SK-N-SH (cell line): ENCODE data around the gene CBFB. TPM values are rescaled to one million over a fixed set of nuclear protein-coding genes. Genes with fewer than 3 reads are reported as not detected.

Experiments used
- CTCF ChIA-PET: fragments of 300-600, 350-600 bp; formaldehyde crosslinking; extraction: SDS; loops from one replicate; lab custom pipeline; 2021; lab: Yijun Ruan, JAX
- POLR2A ChIA-PET: fragments of 350-600 bp; sonication (Branson Sonifier 250); formaldehyde crosslinking; extraction: SDS; loops from one replicate; lab custom pipeline; 2020; ENCODE audit warnings: antibody characterized with exemption, inconsistent platforms; lab: Yijun Ruan, JAX
- DNase-seq: peaks from one replicate; pipeline ENCODE4 v3.0.0; 2012
- H2AFZ ChIP-seq: fragments of 200-600 bp; sonication (generic); 2 replicates; pipeline ENCODE4 v1.8.1; 2016; ENCODE audit warnings: antibody characterized with exemption, mild to moderate bottlenecking, low read depth
- H3F3A ChIP-seq: fragments of 200-600 bp; sonication (generic); replicated peaks from 2 replicates; pipeline ENCODE3; 2016; ENCODE audit warnings: antibody characterized with exemption, mild to moderate bottlenecking; ENCODE audit not compliant: insufficient read depth
- H3K27ac ChIP-seq, 2 experiments: fragments of 200-500 bp in 1 of 2; fragments of 200-600 bp in 1 of 2; sonication (Bioruptor generic) in 1 of 2; sonication (generic), shearing (Covaris generic) in 1 of 2; 2 replicates each; pipeline versions ENCODE4 v1.5.1 to v1.6.1; 2014 to 2016; ENCODE audit warnings: low read depth in 2 of 2, inconsistent platforms in 1 of 2, low read length in 1 of 2, mild to moderate bottlenecking in 1 of 2, mixed read lengths in 1 of 2
- H3K27me3 ChIP-seq: fragments of 200-600 bp; sonication (generic), shearing (Covaris generic); 2 replicates; pipeline ENCODE4 v1.6.1; 2016; ENCODE audit warnings: mixed run types; ENCODE audit not compliant: insufficient read depth
- H3K36me3 ChIP-seq, 2 experiments: fragments of 200-500 bp in 1 of 2; fragments of 200-600 bp in 1 of 2; sonication (Bioruptor generic) in 1 of 2; sonication (generic) in 1 of 2; replicated peaks in 1 of 2; 2 replicates each; pipeline versions ENCODE3 to v1.5.1; 2014 to 2016; ENCODE audit warnings: low read length in 1 of 2, mild to moderate bottlenecking in 1 of 2; ENCODE audit not compliant: insufficient read depth in 2 of 2, control insufficient read depth in 1 of 2
- H3K4me1 ChIP-seq, 2 experiments: fragments of 200-500 bp in 1 of 2; fragments of 200-600 bp in 1 of 2; sonication (Bioruptor generic) in 1 of 2; sonication (generic), shearing (Covaris generic) in 1 of 2; 2 replicates each; pipeline versions ENCODE4 v1.5.1 to v1.6.1; 2014 to 2016; ENCODE audit warnings: low read depth in 1 of 2, low read length in 1 of 2, mixed run types in 1 of 2; ENCODE audit not compliant: insufficient read depth in 2 of 2, control insufficient read depth in 1 of 2
- H3K4me2 ChIP-seq: fragments of 200-600 bp; sonication (generic), shearing (Covaris generic); 2 replicates; pipeline ENCODE4 v1.6.1; 2017; ENCODE audit warnings: mixed run types
- H3K4me3 ChIP-seq, 2 experiments: fragments of 200-500 bp in 1 of 2; fragments of 200-600 bp in 1 of 2; sonication (Bioruptor generic) in 1 of 2; sonication (generic), shearing (Covaris generic) in 1 of 2; 2 replicates each; pipeline versions ENCODE4 v1.5.1 to v1.8.1; 2014 to 2016; ENCODE audit warnings: low read depth in 2 of 2, inconsistent platforms in 1 of 2, low read length in 1 of 2, mild to moderate bottlenecking in 1 of 2, mixed read lengths in 1 of 2, moderate library complexity in 1 of 2
- H3K79me2 ChIP-seq: fragments of 200-600 bp; sonication (generic); 2 replicates; pipeline ENCODE4 v1.8.1; 2017; ENCODE audit warnings: mild to moderate bottlenecking; ENCODE audit not compliant: insufficient read depth
- H3K9ac ChIP-seq: fragments of 200-600 bp; sonication (generic); 2 replicates; pipeline ENCODE4 v1.6.1; 2017; ENCODE audit warnings: mixed run types
- H3K9me2 ChIP-seq: fragments of 200-600 bp; sonication (generic); 2 replicates; pipeline ENCODE4 v1.6.1; 2017; ENCODE audit warnings: mixed run types
- H3K9me3 ChIP-seq: fragments of 200-600 bp; sonication (generic); 2 replicates; pipeline ENCODE4 v1.6.1; 2017; ENCODE audit warnings: mixed run types, mild to moderate bottlenecking, moderate library complexity
- H4K20me1 ChIP-seq: fragments of 200-600 bp; sonication (generic); 2 replicates; pipeline ENCODE4 v1.6.1; 2017; ENCODE audit warnings: mild to moderate bottlenecking, mixed run types; ENCODE audit not compliant: insufficient read depth
- CHD2 ChIP-seq: fragments of 150-350 bp; IDR thresholded peaks from 2 replicates; pipeline ENCODE4 v1.6.1; 2018; ENCODE audit warnings: low read length; ENCODE audit not compliant: partially characterized antibody
- CTCF ChIP-seq: fragments of 200-600 bp; sonication (generic); IDR thresholded peaks from 2 replicates; pipeline ENCODE4 v1.6.1; 2017; ENCODE audit warnings: antibody characterized with exemption, mild to moderate bottlenecking, moderate library complexity
- EZH2phosphoT487 ChIP-seq: fragments of 200-600 bp; sonication (generic); IDR thresholded peaks from 2 replicates; pipeline ENCODE4 v1.6.1; 2017; ENCODE audit warnings: low read depth, mixed run types, mild to moderate bottlenecking, antibody characterized with exemption, moderate library complexity, borderline replicate concordance
- FOXJ3 ChIP-seq: sonication (generic); formaldehyde crosslinking; IDR thresholded peaks from 2 replicates; pipeline ENCODE4 v1.5.1; 2020; ENCODE audit warnings: mild to moderate bottlenecking, missing genetic modification reagents
- FOXM1 ChIP-seq: IDR thresholded peaks from 2 replicates; pipeline ENCODE4 v1.4.0; 2012; ENCODE audit warnings: low read depth, mild to moderate bottlenecking
- GABPA ChIP-seq: IDR thresholded peaks from 2 replicates; pipeline ENCODE4 v1.4.0; 2012; ENCODE audit warnings: low read depth, mild to moderate bottlenecking
- GATA2 ChIP-seq: sonication (generic); formaldehyde crosslinking; IDR thresholded peaks from 2 replicates; pipeline ENCODE4 v1.5.0; 2020; ENCODE audit warnings: mild to moderate bottlenecking, missing genetic modification reagents
- IRF3 ChIP-seq: fragments of 150-350 bp; IDR thresholded peaks from 2 replicates; pipeline ENCODE4 v1.6.1; 2016; ENCODE audit warnings: mild to moderate bottlenecking, low read depth, low read length
- JUND ChIP-seq: IDR thresholded peaks from 2 replicates; pipeline ENCODE4 v1.4.0; 2012
- MAX ChIP-seq: IDR thresholded peaks from 2 replicates; pipeline ENCODE4 v1.4.0; 2012; ENCODE audit warnings: low read depth
- MEF2A ChIP-seq: IDR thresholded peaks from 2 replicates; pipeline ENCODE4 v1.4.0; 2012; ENCODE audit warnings: low read depth, borderline replicate concordance
- MXI1 ChIP-seq: IDR thresholded peaks from 2 replicates; pipeline ENCODE4 v1.6.1; 2012; ENCODE audit warnings: mild to moderate bottlenecking, low read depth, low read length, improper control_type of control experiment
- NRF1 ChIP-seq: IDR thresholded peaks from 2 replicates; pipeline ENCODE4 v1.6.1; 2012; ENCODE audit warnings: low read depth, mild to moderate bottlenecking, low read length
- PBX3 ChIP-seq: IDR thresholded peaks from 2 replicates; pipeline ENCODE4; 2012
- POLR2AphosphoS5 ChIP-seq: IDR thresholded peaks from 2 replicates; pipeline ENCODE4 v1.6.1; 2012; ENCODE audit warnings: low read depth, low read length
- RAD21 ChIP-seq: IDR thresholded peaks from 2 replicates; pipeline ENCODE4 v1.6.1; 2012; ENCODE audit warnings: mild to moderate bottlenecking, low read length
- RCOR1 ChIP-seq: fragments of 150-350 bp; IDR thresholded peaks from 2 replicates; pipeline ENCODE4 v1.6.1; 2017; ENCODE audit warnings: antibody characterized with exemption, low read length
- REST ChIP-seq: IDR thresholded peaks from 2 replicates; pipeline ENCODE4 v1.6.1; 2012; ENCODE audit warnings: mild to moderate bottlenecking, low read depth, low read length, moderate library complexity
- RFX5 ChIP-seq: IDR thresholded peaks from 2 replicates; pipeline ENCODE4 v1.6.1; 2012; ENCODE audit warnings: mild to moderate bottlenecking, improper control_type of control experiment, low read length
- RXRA ChIP-seq: IDR thresholded peaks from 2 replicates; pipeline ENCODE4 v1.4.0; 2012; ENCODE audit warnings: low read depth, mild to moderate bottlenecking, borderline replicate concordance
- TAF1 ChIP-seq: IDR thresholded peaks from 2 replicates; pipeline ENCODE4 v1.6.1; 2012; ENCODE audit warnings: low read depth, mild to moderate bottlenecking, low read length, moderate library complexity, borderline replicate concordance
- USF1 ChIP-seq: IDR thresholded peaks from 2 replicates; pipeline ENCODE4 v1.4.0; 2012; ENCODE audit warnings: low read depth, borderline replicate concordance
- USF2 ChIP-seq: fragments of 150-350 bp; IDR thresholded peaks from 2 replicates; pipeline ENCODE4 v1.6.1; 2017; ENCODE audit warnings: antibody characterized with exemption, low read length, low read depth, borderline replicate concordance
- WGBS: methylation state at CpG from one replicate; pipeline ENCODE4 v1.1.6; 2017; ENCODE audit warnings: low lambda C conversion rate; 5-methylcytosine and 5-hydroxymethylcytosine counted together
- polyA plus RNA-seq, 3 experiments: library from polyadenylated mRNA; depleted of rRNA; stranded (reverse); fragments of >200 nt; gene quantifications; 2 replicates each; pipeline ENCODE4 v1.2.3, GENCODE V29; 2012

CBFB gene
- polyA plus RNA-seq, 1 of the 3 experiments (the other 2 are of a cell fraction), result 40.1 TPM

- Histone ChIP-seq H3F3A (peaks cover 33% of the 10 kb centered on the region), H2AFZ (peak within 1 kb of the TSS; percentile 92; the same call in 1 of the 2 replicates), H3K4me2 (peak within 1 kb of the TSS; percentile 98), H3K79me2 (peaks cover 46% of the 10 kb centered on the region), H3K36me3 (no peaks in the 10 kb centered on the region), H3K4me3 (peak within 1 kb of the TSS; percentile 84 to 97), H3K4me1 (peaks cover 10 to 23% of the 10 kb centered on the region in 2 experiments; a peak in 1 of 4 replicates), H3K27me3 (no peaks in the 10 kb centered on the region), H3K9ac (peak within 1 kb of the TSS; percentile 73), H3K27ac (peak within 1 kb of the TSS; percentile 38 to 75; a peak in 3 of 4 replicates), H3K9me3 (no peaks in the 10 kb centered on the region), H4K20me1 (no peaks in the 10 kb centered on the region; the same call in 1 of the 2 replicates), H3K9me2 (no peaks in the 10 kb centered on the region)
- POLR2A ChIA-PET, result interaction anchor here (0.6 kb wide), 1 partner anchor 8 kb away, joined by 6 read pairs; no protein-coding TSS in a partner anchor
- CTCF ChIA-PET, result interaction anchor here (0.6 to 6.1 kb wide), 6 partner anchors 9 to 175 kb away, joined by 3 to 36 read pairs (median 3); partner anchors contain the start of gene CIAO2B
- 8% methylated on average over 39 of the region's 63 CpGs for WGBS
- peak; percentile 100 for DNase-seq
- no peak for TF ChIP-seq RCOR1
- TF ChIP-seq REST, result no peak
- TF ChIP-seq POLR2AphosphoS5, result peak; percentile 93
- peak; percentile 59 for TF ChIP-seq TAF1
- no peak for TF ChIP-seq RXRA
- no peak for TF ChIP-seq EZH2phosphoT487
- no peak for TF ChIP-seq JUND
- no peak for TF ChIP-seq PBX3
- TF ChIP-seq MXI1, result peak; percentile 52; the same call in 1 of the 2 replicates
- TF ChIP-seq RAD21, result no peak
- TF ChIP-seq USF1, result no peak
- no peak for TF ChIP-seq CTCF
- peak; percentile 33 for TF ChIP-seq CHD2
- TF ChIP-seq FOXM1, result no peak
- TF ChIP-seq NRF1, result peak; percentile 82
- TF ChIP-seq GABPA, result no peak
- no peak for TF ChIP-seq USF2
- TF ChIP-seq GATA2 (CRISPR knock-in tag), result no peak
- TF ChIP-seq MAX, result 0 out of 2 replicates have a peak, but pooled peaks have one; percentile 34
- TF ChIP-seq RFX5, result no peak
- no peak for TF ChIP-seq IRF3
- no peak for TF ChIP-seq FOXJ3
- no peak for TF ChIP-seq MEF2A
These were observed 80.6 kb downstream of the CBFB start, which contains the start of gene PHAF1 for GRCh38 chr16:67109407-67110135. Gene PHAF1, plus strand, starts transcription at chr16:67109941. Its CDS starts 235 bp downstream, at chr16:67110176.
